Neural cell (in vitro differentiated cells): ENCODE results near the gene ZNF503.

ENCODE experiments used
- EP300 ChIP-seq: fragments of 450-650 bp; conservative IDR thresholded peaks from 2 replicates; pipeline ENCODE4 v1.6.1; 2014; ENCODE audit warnings: antibody characterized with exemption, mild to moderate bottlenecking, moderate library complexity; ENCODE audit not compliant: poor library complexity, severe bottlenecking
- EZH2 ChIP-seq: fragments of 200-600, 300-800 bp; shearing (Covaris generic), sonication (generic); IDR thresholded peaks from 2 replicates; pipeline ENCODE4 v1.6.1; 2014; ENCODE audit warnings: antibody characterized with exemption, low read length, borderline replicate concordance, mild to moderate bottlenecking; ENCODE audit not compliant: insufficient read depth, poor library complexity, severe bottlenecking
- MXI1 ChIP-seq: fragments of 450-650 bp; conservative IDR thresholded peaks from 2 replicates; pipeline ENCODE4 v1.6.1; 2014; ENCODE audit warnings: antibody characterized with exemption, mild to moderate bottlenecking; ENCODE audit not compliant: poor library complexity, severe bottlenecking
- POLR2AphosphoS5 ChIP-seq: IDR thresholded peaks from 2 replicates; pipeline ENCODE4 v1.6.1; 2012
- RAD21 ChIP-seq: fragments of 450-650 bp; conservative IDR thresholded peaks from 2 replicates; pipeline ENCODE4 v1.6.1; 2014; ENCODE audit warnings: antibody characterized with exemption, mild to moderate bottlenecking, moderate library complexity
- SMC3 ChIP-seq: fragments of 450-650 bp; conservative IDR thresholded peaks from 2 replicates; pipeline ENCODE4 v1.6.1; 2014; ENCODE audit warnings: antibody characterized with exemption, mild to moderate bottlenecking, moderate library complexity; ENCODE audit not compliant: poor library complexity
- TAF1 ChIP-seq: IDR thresholded peaks from 2 replicates; pipeline ENCODE4 v1.6.1; 2012; ENCODE audit warnings: low read depth
- TF ChIP-seq, protein P1 (sequence below): fragments of 450-650 bp; IDR thresholded peaks from 2 replicates; pipeline ENCODE4 v1.5.1; 2014; ENCODE audit warnings: antibody characterized with exemption, mild to moderate bottlenecking, moderate library complexity; ENCODE audit not compliant: poor library complexity, severe bottlenecking
- TF ChIP-seq, protein P2 (sequence below): IDR thresholded peaks from 2 replicates; pipeline ENCODE4 v1.6.1; 2012; ENCODE audit warnings: borderline replicate concordance

DNA sequence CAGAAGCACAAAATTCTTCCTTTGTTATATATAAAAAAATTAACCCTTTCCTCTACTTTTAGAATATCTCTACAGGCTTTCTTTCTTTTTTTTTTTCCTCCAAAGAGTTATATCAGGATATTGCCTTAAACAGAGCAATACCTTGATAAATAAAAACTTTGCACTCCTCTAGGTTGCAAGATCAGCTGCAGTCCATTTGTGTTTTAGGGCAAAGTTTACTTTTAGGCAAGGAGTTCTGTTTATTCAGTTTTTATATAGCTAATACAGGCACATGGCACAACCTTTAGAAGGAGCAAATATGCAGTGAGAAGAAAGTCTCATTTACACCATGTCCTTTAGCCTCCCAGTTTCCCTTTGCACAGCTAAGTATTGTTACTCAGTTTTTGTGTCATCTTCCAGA, 40.1 kb upstream of the ZNF503 start:
- TF ChIP-seq, protein P1, sequence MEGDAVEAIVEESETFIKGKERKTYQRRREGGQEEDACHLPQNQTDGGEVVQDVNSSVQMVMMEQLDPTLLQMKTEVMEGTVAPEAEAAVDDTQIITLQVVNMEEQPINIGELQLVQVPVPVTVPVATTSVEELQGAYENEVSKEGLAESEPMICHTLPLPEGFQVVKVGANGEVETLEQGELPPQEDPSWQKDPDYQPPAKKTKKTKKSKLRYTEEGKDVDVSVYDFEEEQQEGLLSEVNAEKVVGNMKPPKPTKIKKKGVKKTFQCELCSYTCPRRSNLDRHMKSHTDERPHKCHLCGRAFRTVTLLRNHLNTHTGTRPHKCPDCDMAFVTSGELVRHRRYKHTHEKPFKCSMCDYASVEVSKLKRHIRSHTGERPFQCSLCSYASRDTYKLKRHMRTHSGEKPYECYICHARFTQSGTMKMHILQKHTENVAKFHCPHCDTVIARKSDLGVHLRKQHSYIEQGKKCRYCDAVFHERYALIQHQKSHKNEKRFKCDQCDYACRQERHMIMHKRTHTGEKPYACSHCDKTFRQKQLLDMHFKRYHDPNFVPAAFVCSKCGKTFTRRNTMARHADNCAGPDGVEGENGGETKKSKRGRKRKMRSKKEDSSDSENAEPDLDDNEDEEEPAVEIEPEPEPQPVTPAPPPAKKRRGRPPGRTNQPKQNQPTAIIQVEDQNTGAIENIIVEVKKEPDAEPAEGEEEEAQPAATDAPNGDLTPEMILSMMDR, result no peak
- TF ChIP-seq EP300 (no peak), RAD21 (no peak), EZH2 (no peak), POLR2AphosphoS5 (no peak), MXI1 (no peak), TAF1 (no peak), SMC3 (no peak)
- TF ChIP-seq, protein P2, sequence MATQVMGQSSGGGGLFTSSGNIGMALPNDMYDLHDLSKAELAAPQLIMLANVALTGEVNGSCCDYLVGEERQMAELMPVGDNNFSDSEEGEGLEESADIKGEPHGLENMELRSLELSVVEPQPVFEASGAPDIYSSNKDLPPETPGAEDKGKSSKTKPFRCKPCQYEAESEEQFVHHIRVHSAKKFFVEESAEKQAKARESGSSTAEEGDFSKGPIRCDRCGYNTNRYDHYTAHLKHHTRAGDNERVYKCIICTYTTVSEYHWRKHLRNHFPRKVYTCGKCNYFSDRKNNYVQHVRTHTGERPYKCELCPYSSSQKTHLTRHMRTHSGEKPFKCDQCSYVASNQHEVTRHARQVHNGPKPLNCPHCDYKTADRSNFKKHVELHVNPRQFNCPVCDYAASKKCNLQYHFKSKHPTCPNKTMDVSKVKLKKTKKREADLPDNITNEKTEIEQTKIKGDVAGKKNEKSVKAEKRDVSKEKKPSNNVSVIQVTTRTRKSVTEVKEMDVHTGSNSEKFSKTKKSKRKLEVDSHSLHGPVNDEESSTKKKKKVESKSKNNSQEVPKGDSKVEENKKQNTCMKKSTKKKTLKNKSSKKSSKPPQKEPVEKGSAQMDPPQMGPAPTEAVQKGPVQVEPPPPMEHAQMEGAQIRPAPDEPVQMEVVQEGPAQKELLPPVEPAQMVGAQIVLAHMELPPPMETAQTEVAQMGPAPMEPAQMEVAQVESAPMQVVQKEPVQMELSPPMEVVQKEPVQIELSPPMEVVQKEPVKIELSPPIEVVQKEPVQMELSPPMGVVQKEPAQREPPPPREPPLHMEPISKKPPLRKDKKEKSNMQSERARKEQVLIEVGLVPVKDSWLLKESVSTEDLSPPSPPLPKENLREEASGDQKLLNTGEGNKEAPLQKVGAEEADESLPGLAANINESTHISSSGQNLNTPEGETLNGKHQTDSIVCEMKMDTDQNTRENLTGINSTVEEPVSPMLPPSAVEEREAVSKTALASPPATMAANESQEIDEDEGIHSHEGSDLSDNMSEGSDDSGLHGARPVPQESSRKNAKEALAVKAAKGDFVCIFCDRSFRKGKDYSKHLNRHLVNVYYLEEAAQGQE, result no peak
